Naive thymus-derived CD4-positive, alpha-beta T cell (primary cell): Measurements from ENCODE around the gene TMEM19. TPM values are rescaled to one million over a fixed set of nuclear protein-coding genes. Genes with fewer than 3 reads are reported as not detected.

Experiments
- ATAC-seq: fragments of 150-1000 bp; cut with Tn5 transposase; 2 replicates; pipeline ENCODE4 v1.10.0; 2021; ENCODE audit warnings: mild to moderate bottlenecking, moderate library complexity
- CTCF ChIA-PET: fragments of 350-600 bp; sonication (Branson Sonifier 250); formaldehyde crosslinking; loops from one replicate; lab custom pipeline; 2021; ENCODE audit warnings: antibody characterized with exemption; lab: Charles Lee
- POLR2A ChIA-PET: fragments of 350-600 bp; sonication (Branson Sonifier 250); formaldehyde crosslinking; loops from one replicate; lab custom pipeline; 2021; ENCODE audit warnings: antibody characterized with exemption, inconsistent platforms; lab: Charles Lee
- DNase-seq, 9 donors: peaks; one replicate each; pipeline versions ENCODE4 v3.0.0 to v3.0.0-alpha.2; 2020 to 2022; ENCODE audit warnings: mixed read lengths in 1 of 9
- H3K27ac ChIP-seq: one replicate; pipeline ENCODE4 v1.7.0; 2013; ENCODE audit warnings: mild to moderate bottlenecking, low read depth, low read length, moderate library complexity
- H3K27me3 ChIP-seq, 2 donors: one replicate each; pipeline ENCODE4 v1.7.0; 2013; ENCODE audit warnings: low read length in 2 of 2, mild to moderate bottlenecking in 2 of 2, moderate library complexity in 2 of 2; ENCODE audit not compliant: control insufficient read depth in 2 of 2, insufficient read depth in 2 of 2
- H3K36me3 ChIP-seq, 3 experiments: 1 replicate in 2 of 3; 2 replicates in 1 of 3; pipeline ENCODE4 v1.7.0; 2013; ENCODE audit warnings: low read length in 3 of 3, mild to moderate bottlenecking in 3 of 3, moderate library complexity in 1 of 3; ENCODE audit not compliant: insufficient read depth in 3 of 3, control insufficient read depth in 2 of 3
- H3K4me1 ChIP-seq, 2 donors: one replicate each; pipeline ENCODE4 v1.7.0; 2013; ENCODE audit warnings: low read length in 2 of 2, mild to moderate bottlenecking in 2 of 2, moderate library complexity in 1 of 2; ENCODE audit not compliant: control insufficient read depth in 2 of 2, insufficient read depth in 2 of 2
- H3K4me3 ChIP-seq: 2 replicates; pipeline ENCODE4 v1.7.0; 2013; ENCODE audit warnings: mild to moderate bottlenecking, low read length
- H3K9me3 ChIP-seq, 3 experiments: 1 replicate in 2 of 3; 2 replicates in 1 of 3; pipeline ENCODE4 v1.7.0; 2013; ENCODE audit warnings: low read length in 3 of 3; ENCODE audit not compliant: control insufficient read depth in 2 of 3
- H3K27ac Mint-ChIP-seq, 9 donors: one replicate each; pipeline ENCODE4 v1.8.0; 2020 to 2022; ENCODE audit warnings: mixed read lengths in 9 of 9, mild to moderate bottlenecking in 8 of 9, moderate library complexity in 5 of 9, inconsistent platforms in 2 of 9
- H3K27me3 Mint-ChIP-seq, 5 donors: one replicate each; pipeline ENCODE4 v1.8.0; 2021 to 2022; ENCODE audit warnings: mixed read lengths in 5 of 5, mild to moderate bottlenecking in 1 of 5
- H3K36me3 Mint-ChIP-seq, 5 donors: one replicate each; pipeline ENCODE4 v1.8.0; 2020 to 2022; ENCODE audit warnings: mixed read lengths in 5 of 5, mild to moderate bottlenecking in 3 of 5, inconsistent platforms in 1 of 5
- H3K4me1 Mint-ChIP-seq, 7 donors: one replicate each; pipeline ENCODE4 v1.8.0; 2020 to 2022; ENCODE audit warnings: mixed read lengths in 7 of 7, mild to moderate bottlenecking in 3 of 7, inconsistent platforms in 1 of 7
- H3K4me3 Mint-ChIP-seq, 10 donors: one replicate each; pipeline ENCODE4 v1.8.0; 2020 to 2022; ENCODE audit warnings: mild to moderate bottlenecking in 10 of 10, mixed read lengths in 10 of 10, moderate library complexity in 6 of 10, inconsistent platforms in 2 of 10
- H3K9me3 Mint-ChIP-seq, 11 donors: one replicate each; pipeline ENCODE4 v1.8.0; 2020 to 2022; ENCODE audit warnings: mixed read lengths in 11 of 11, mild to moderate bottlenecking in 4 of 11, inconsistent platforms in 1 of 11, moderate library complexity in 1 of 11
- intact Hi-C, 2 donors: fragments of 100-400 bp; cut with micrococcal nuclease; formaldehyde crosslinking; loops; one replicate each; pipeline ENCODE4 v1.15.1; 2023
- polyA plus RNA-seq, 2 donors: library from polyadenylated mRNA; unstranded; fragments of 300-500 nt; fragmentation: Illumina TruSeq; gene quantifications; one replicate each; pipeline ENCODE4 v1.2.3, GENCODE V29; 2021
- total RNA-seq, 6 experiments: library from RNA in 5 of 6; stranded (reverse) in 5 of 6; gene quantifications; 1 replicate in 5 of 6; 2 replicates in 1 of 6; pipeline ENCODE4 v1.2.3 and lab custom pipeline; 2021 to 2026

The TMEM19 gene
- total and polyA plus RNA-seq, 7 experiments from 2014 or later = 13.9 to 43.0 (median 17.4) TPM

DNA sequence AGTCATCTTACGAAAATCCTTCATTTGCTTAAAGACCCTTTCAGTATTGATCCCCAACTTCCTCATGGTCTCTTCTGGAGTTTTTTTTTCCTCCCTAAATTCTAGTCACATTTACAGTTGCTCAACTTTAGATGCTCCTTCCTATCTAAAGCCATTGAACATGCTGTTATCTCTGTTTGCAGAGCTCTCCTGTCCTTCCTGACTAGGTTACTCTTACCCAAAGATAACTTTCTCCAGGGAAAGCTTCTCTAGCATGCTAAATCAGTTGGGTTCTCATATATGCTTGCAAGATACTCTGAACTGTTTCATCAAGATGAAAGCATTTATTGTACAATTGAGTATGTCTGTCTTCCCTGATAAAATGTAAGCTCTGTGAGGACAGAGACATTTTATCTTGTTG is 67.0 kb downstream of the TMEM19 start:
- no peak overlapping the region for H3K4me3 ChIP-seq
- H3K36me3 ChIP-seq = peaks cover 0 to 3% (median 0%) of the 10 kb centered on the region in 3 experiments
- H3K27ac Mint-ChIP-seq = no peak overlapping the region
- intact Hi-C loops = loop anchor here in 1 of 2 donors (10.0 kb wide), 1 partner anchor 1508 kb away; the partner anchor contains the start of gene CNOT2
- H3K27ac ChIP-seq = no peak overlapping the region
- H3K36me3 Mint-ChIP-seq = peaks cover 0 to 14% (median 9%) of the 10 kb centered on the region in 5 donors
- ATAC-seq (no peak), DNase-seq (no peak)
- peaks cover 0 to 5% (median 0%) of the 10 kb centered on the region in 11 donors for H3K9me3 Mint-ChIP-seq
- H3K9me3 ChIP-seq = no peaks in the 10 kb centered on the region
- no peaks in the 10 kb centered on the region for H3K27me3 ChIP-seq
- ChIA-PET POLR2A (interaction anchor here (0.6 to 4.7 kb wide), 3 partner anchors 67 to 125 kb away, joined by 6 to 38 read pairs (median 24); partner anchors contain the start of genes TBC1D15 and TMEM19), CTCF (no interaction called here)
- H3K4me3 Mint-ChIP-seq = no peak overlapping the region
- H3K4me1 ChIP-seq = peaks cover 10 to 11% of the 10 kb centered on the region in 2 donors
- H3K4me1 Mint-ChIP-seq = peaks cover 16 to 30% (median 27%) of the 10 kb centered on the region in 7 donors
- H3K27me3 Mint-ChIP-seq = peaks cover 5 to 48% (median 15%) of the 10 kb centered on the region in 5 donors

Other genes with a start within 250 kb of the TMEM19 start
- gene LGR5, start 246.3 kb upstream of the TMEM19 start, total RNA-seq = not detected
- gene LGR5, start 246.3 kb upstream of the TMEM19 start, polyA plus RNA-seq = not detected
- gene ZFC3H1, start 22.2 kb upstream of the TMEM19 start, total RNA-seq = 100 to 1,000 TPM in 4 of 5 experiments, 10 to 100 TPM in 1; 74.6 to 147 (median 133) TPM
- gene ZFC3H1, start 22.2 kb upstream of the TMEM19 start, polyA plus RNA-seq = 10 to 100 TPM; 26.3 to 29.8 TPM
- 10 to 100 TPM in 4 of 5 experiments, 1 to 10 TPM in 1; 9.2 to 21.7 (median 14.4) TPM for gene THAP2, start 21.8 kb upstream of the TMEM19 start, total RNA-seq
- gene THAP2, start 21.8 kb upstream of the TMEM19 start, polyA plus RNA-seq = 1 to 10 TPM; 4.9 to 9.7 TPM
- gene RAB21, start 68.8 kb downstream of the TMEM19 start, total RNA-seq = 10 to 100 TPM; 53.6 to 81.7 (median 73.7) TPM
- 10 to 100 TPM; 21.8 to 29.0 TPM for gene RAB21, start 68.8 kb downstream of the TMEM19 start, polyA plus RNA-seq
- 100 to 1,000 TPM in 2 of 5 experiments, 10 to 100 TPM in 3; 55.8 to 111 (median 86.4) TPM for gene TBC1D15, start 153.7 kb downstream of the TMEM19 start, total RNA-seq
- gene TBC1D15, start 153.7 kb downstream of the TMEM19 start, polyA plus RNA-seq = 10 to 100 TPM; 55.0 to 61.5 TPM